Progenitor cell of endocrine pancreas (in vitro differentiated cells): Measurements from ENCODE around the gene TCF3. TPM values are rescaled to one million over a fixed set of nuclear protein-coding genes. Genes with fewer than 3 reads are reported as not detected.

Source experiments
- DNase-seq: peaks from one replicate; pipeline ENCODE4 v3.0.0; 2021; ENCODE audit warnings: low spot score; ENCODE audit not compliant: unreplicated experiment
- H3K27ac Mint-ChIP-seq: 2 replicates; pipeline ENCODE4 v1.8.0; 2021; ENCODE audit warnings: mild to moderate bottlenecking, moderate library complexity, mixed read lengths
- H3K27me3 Mint-ChIP-seq: 2 replicates; pipeline ENCODE4 v1.8.0; 2021; ENCODE audit warnings: mixed read lengths
- H3K36me3 Mint-ChIP-seq: 2 replicates; pipeline ENCODE4 v1.8.0; 2022; ENCODE audit warnings: mixed read lengths; ENCODE audit not compliant: insufficient read depth
- H3K4me1 Mint-ChIP-seq: 2 replicates; pipeline ENCODE4 v1.8.0; 2021; ENCODE audit warnings: low read depth, mixed read lengths
- H3K4me3 Mint-ChIP-seq: 2 replicates; pipeline ENCODE4 v1.8.0; 2021; ENCODE audit warnings: low read depth, mild to moderate bottlenecking, moderate library complexity, mixed read lengths
- H3K9me3 Mint-ChIP-seq: 2 replicates; pipeline ENCODE4 v1.8.0; 2021; ENCODE audit warnings: low read depth, mixed read lengths
- CTCF ChIP-seq: fragments of 200-600 bp; sonication (generic); IDR thresholded peaks from one replicate; pipeline ENCODE4 v1.5.0; 2021; ENCODE audit warnings: antibody characterized with exemption, mild to moderate bottlenecking; ENCODE audit not compliant: unreplicated experiment
- total RNA-seq: library from RNA; stranded (reverse); gene quantifications from 2 replicates; pipeline ENCODE4 v1.2.1, GENCODE V29; 2021

The TCF3 gene
- total RNA-seq, 1 donor from 2014 or later = 318 TPM

GRCh38 chr19:1577929-1578618, 74.3 kb downstream of the TCF3 start:
- no peak overlapping the region for H3K27ac Mint-ChIP-seq
- no peak for TF ChIP-seq CTCF
- peaks cover 9% of the 10 kb centered on the region for H3K36me3 Mint-ChIP-seq
- peaks cover 3% of the 10 kb centered on the region for H3K4me1 Mint-ChIP-seq
- no peak for DNase-seq
- H3K27me3 Mint-ChIP-seq = no peaks in the 10 kb centered on the region
- H3K9me3 Mint-ChIP-seq = no peaks in the 10 kb centered on the region
- H3K4me3 Mint-ChIP-seq = no peak overlapping the region

GRCh38 chr19:1577090-1577928, 75.1 kb downstream of the TCF3 start:
- TF ChIP-seq CTCF = no peak
- Mint-ChIP-seq H3K36me3 (peaks cover 9% of the 10 kb centered on the region), H3K4me1 (peaks cover 3% of the 10 kb centered on the region), H3K9me3 (no peaks in the 10 kb centered on the region), H3K27me3 (no peaks in the 10 kb centered on the region), H3K27ac (no peak overlapping the region), H3K4me3 (no peak overlapping the region)
- DNase-seq = no peak

GRCh38 chr19:1576242-1577089, 75.9 kb downstream of the TCF3 start:
- Mint-ChIP-seq H3K27me3 (peaks cover under 1% of the 10 kb centered on the region), H3K9me3 (no peaks in the 10 kb centered on the region), H3K27ac (no peak overlapping the region), H3K4me1 (peaks cover 3% of the 10 kb centered on the region), H3K4me3 (no peak overlapping the region), H3K36me3 (peaks cover 9% of the 10 kb centered on the region)
- TF ChIP-seq CTCF = no peak
- no peak for DNase-seq

GRCh38 chr19:1575323-1576241, 76.8 kb downstream of the TCF3 start:
- peaks cover 3% of the 10 kb centered on the region for H3K27me3 Mint-ChIP-seq
- no peak for TF ChIP-seq CTCF
- H3K4me1 Mint-ChIP-seq = peaks cover 3% of the 10 kb centered on the region
- no peak overlapping the region for H3K27ac Mint-ChIP-seq
- H3K36me3 Mint-ChIP-seq = peaks cover 9% of the 10 kb centered on the region
- H3K9me3 Mint-ChIP-seq = no peaks in the 10 kb centered on the region
- no peak for DNase-seq
- no peak overlapping the region for H3K4me3 Mint-ChIP-seq
